Epithelial cell of proximal tubule (primary cell): ENCODE data around the gene ATP1A4. TPM values are rescaled to one million over a fixed set of nuclear protein-coding genes. Genes with fewer than 3 reads are reported as not detected.

Experiments
- DNase-seq: peaks from one replicate; pipeline ENCODE4 v3.0.0-alpha.2; 2011; ENCODE audit warnings: low read depth
- H3K4me3 ChIP-seq: 2 replicates; pipeline ENCODE4 v1.5.1; 2011; ENCODE audit warnings: low read depth, mild to moderate bottlenecking, low read length
- CTCF ChIP-seq: conservative IDR thresholded peaks from 2 replicates; pipeline ENCODE4 v1.5.1; 2012; ENCODE audit warnings: low read depth, mild to moderate bottlenecking, low read length
- total RNA-seq: library from RNA; depleted of rRNA; stranded (reverse); fragments of >200 nt; gene quantifications from 2 replicates; pipeline ENCODE4 v1.2.3, GENCODE V29; 2015

The ATP1A4 gene
- total RNA-seq, 1 donor from 2014 or later = not detected

- no peak for DNase-seq
- no peak overlapping the region for H3K4me3 ChIP-seq
- TF ChIP-seq CTCF = peak; percentile 51
These were observed 12.2 kb downstream of the ATP1A4 start for GRCh38 chr1:160163615-160164014.

- no peak for DNase-seq
- no peak overlapping the region for H3K4me3 ChIP-seq
- no peak for TF ChIP-seq CTCF
These were observed 12.7 kb downstream of the ATP1A4 start for GRCh38 chr1:160164121-160164520.

DNA sequence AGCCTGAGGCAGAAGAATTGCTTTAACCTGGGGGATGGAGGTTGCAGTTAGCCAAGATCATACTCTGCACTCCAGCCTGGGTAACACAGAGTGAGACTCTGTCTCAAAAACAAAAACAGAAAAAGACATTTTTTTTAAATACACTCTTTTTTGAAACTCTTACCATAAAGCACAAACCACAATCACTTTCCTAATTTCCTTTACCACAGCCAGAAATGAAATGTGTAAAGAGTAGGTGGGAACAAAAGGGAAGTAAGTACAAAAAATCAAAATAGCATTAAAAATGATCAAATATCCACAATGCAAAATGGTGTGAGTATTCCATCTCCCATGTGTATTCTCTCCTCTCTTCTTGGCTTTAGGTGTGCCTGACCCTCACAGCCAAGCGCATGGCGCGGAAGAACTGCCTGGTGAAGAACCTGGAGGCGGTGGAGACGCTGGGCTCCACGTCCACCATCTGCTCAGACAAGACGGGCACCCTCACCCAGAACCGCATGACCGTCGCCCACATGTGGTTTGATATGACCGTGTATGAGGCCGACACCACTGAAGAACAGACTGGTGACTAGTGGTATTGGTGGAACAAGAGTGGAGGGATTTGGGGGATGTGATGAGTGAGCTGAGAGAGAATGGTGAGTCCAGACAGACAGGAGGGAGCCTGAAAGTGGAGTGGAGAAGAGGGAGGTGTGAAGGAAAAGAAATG lies 14.9 kb downstream of the ATP1A4 start:
- TF ChIP-seq CTCF = no peak
- DNase-seq = no peak
- no peak overlapping the region for H3K4me3 ChIP-seq

DNA sequence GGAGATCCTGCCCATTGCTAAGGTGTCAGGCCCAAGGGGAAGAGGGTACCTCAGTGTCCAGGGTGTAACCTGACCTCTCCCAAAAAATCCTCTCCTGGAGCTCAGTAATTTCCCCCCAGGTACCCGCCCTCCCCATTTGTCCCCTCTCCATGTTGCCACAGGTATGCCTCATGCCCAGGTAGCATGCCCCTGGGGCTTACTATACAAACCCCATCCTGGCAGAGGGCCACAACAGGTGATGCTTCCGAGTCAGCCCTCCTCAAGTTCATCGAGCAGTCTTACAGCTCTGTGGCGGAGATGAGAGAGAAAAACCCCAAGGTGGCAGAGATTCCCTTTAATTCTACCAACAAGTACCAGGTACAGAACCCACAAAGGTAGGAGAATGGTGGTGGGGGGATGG lies 15.7 kb downstream of the ATP1A4 start:
- no peak for TF ChIP-seq CTCF
- no peak for DNase-seq
- no peak overlapping the region for H3K4me3 ChIP-seq

GRCh38 chr1:160167580-160167979 lies 16.2 kb downstream of the ATP1A4 start:
- no peak for DNase-seq
- no peak overlapping the region for H3K4me3 ChIP-seq
- TF ChIP-seq CTCF = no peak

DNA sequence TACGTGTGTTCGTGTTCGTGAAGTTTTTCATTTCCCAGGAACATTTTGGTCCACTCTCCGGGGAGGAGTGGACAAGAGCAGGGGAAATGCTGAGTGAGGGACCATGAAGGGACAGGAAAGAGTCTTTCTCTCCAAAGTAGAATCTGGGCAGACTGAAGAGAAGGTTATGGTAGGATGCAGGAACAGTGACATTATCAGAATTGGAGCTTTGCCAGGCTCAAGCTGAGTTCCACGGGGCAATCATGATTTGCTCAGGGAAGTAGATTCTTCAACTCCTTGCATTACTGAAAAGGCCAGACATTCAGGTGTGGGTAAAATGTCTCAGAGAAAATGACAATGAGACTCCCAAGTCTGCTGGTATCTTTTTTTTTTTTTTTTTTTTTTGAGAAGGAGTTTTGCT lies 16.6 kb downstream of the ATP1A4 start:
- no peak for TF ChIP-seq CTCF
- H3K4me3 ChIP-seq = no peak overlapping the region
- DNase-seq = no peak

DNA sequence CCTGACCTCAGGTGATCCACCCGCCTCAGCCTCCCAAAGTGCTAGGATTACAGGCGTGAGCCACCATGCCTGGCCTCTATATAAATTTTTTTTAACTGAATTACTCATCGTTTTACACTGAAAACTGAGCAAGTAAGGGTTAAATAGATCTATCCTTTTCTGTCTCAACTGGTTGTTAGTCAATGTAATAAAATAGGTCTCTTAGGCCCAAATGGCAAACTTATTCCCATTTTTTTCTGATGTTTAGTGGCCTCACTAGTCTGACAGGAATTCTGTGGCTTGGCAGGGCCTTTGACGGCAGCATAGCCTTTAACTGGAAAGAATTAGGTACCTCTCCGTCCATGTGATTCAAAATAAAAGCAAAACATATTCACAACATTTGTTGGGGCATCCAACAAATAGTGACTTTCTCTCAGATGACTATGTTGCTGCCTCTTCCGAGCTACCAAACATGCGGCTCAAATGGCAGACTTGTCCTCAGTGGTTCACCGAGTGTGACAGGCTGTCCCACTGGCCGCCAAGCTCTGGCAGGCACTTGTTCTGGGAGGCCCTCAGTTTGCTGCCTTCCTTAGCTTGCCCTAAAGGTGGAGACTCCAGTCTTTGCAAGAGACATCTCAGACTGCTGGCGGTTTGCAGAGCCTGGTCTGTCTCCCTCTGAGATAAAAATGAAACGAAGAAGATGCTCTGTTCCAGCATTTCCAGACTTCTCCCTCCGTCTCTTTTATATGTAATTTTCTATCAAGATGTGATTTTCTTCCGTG lies 17.4 kb downstream of the ATP1A4 start:
- no peak for DNase-seq
- no peak overlapping the region for H3K4me3 ChIP-seq
- no peak for TF ChIP-seq CTCF
